Measurements from ENCODE around the gene KCNQ1.

Gene KCNQ1

GRCh38 chr11:2746401-2747247, 301.8 kb downstream of the KCNQ1 start:
- peaks cover 0 to 18% of the 10 kb centered on the region in 2 experiments for H3K27me3 ChIP-seq (ENCODE audit: control insufficient read depth in 1 of 2, insufficient read depth in 1 of 2, low read length in 2 of 2)
- no peak overlapping the region for H2BK120ac ChIP-seq (ENCODE audit: low read depth, low read length)
- no peak overlapping the region for H2BK15ac ChIP-seq (ENCODE audit: low read depth, poor library complexity, severe bottlenecking)
- H3K4me2 ChIP-seq (ENCODE audit: low read length, poor library complexity, severe bottlenecking), result no peak overlapping the region
- H3K9me3 ChIP-seq (ENCODE audit: control insufficient read depth, low read length), result no peaks in the 10 kb centered on the region
- no peaks in the 10 kb centered on the region for H3K79me1 ChIP-seq (replicated peaks; ENCODE audit: low read length, poor library complexity, severe bottlenecking)
- H3K36me3 ChIP-seq (ENCODE audit: control insufficient read depth in 1 of 2, insufficient read depth in 2 of 2, low read depth in 1 of 2, low read length in 2 of 2), result no peaks in the 10 kb centered on the region
- no peak overlapping the region for H2BK5ac ChIP-seq (ENCODE audit: low read depth, low read length, poor library complexity, severe bottlenecking)
- peaks cover 44% of the 10 kb centered on the region for H3K4me1 ChIP-seq (ENCODE audit: control insufficient read depth, insufficient read depth, low read depth, low read length)
- no peak overlapping the region for H4K8ac ChIP-seq (ENCODE audit: low read length)
- 87% methylated on average over 24 of the region's 24 CpGs for WGBS
- no peak overlapping the region for H4K91ac ChIP-seq (ENCODE audit: low read length)
- peak overlapping the region in 1 of 2 experiments; percentile 29 for H3K18ac ChIP-seq (ENCODE audit: low read depth in 1 of 2, low read length in 2 of 2)
- peak overlapping the region in 1 of 2 experiments; percentile 88 for H3K14ac ChIP-seq (ENCODE audit: low read length in 2 of 2)
- no peak overlapping the region for H3K4ac ChIP-seq (ENCODE audit: low read depth in 1 of 2, low read length in 2 of 2)
- H3K4me3 ChIP-seq (ENCODE audit: insufficient read depth in 1 of 2, low read depth in 1 of 2, low read length in 2 of 2), result peak overlapping the region in 1 of 2 experiments; percentile 15
- no peak overlapping the region for H3K23ac ChIP-seq (ENCODE audit: low read length in 2 of 2)
- DNase-seq, result no peak
- H2AFZ ChIP-seq (ENCODE audit: low read depth, low read length), result peak overlapping the region; percentile 7
- no peak overlapping the region for H3K9ac ChIP-seq (ENCODE audit: low read length)
- peak overlapping the region; percentile 70 for H2AK5ac ChIP-seq (ENCODE audit: low read length, severe bottlenecking)
- no peak overlapping the region for H3K27ac ChIP-seq (ENCODE audit: low read length, poor library complexity, severe bottlenecking)
- H2BK12ac ChIP-seq (ENCODE audit: low read length in 2 of 2), result peak overlapping the region in 1 of 2 experiments; percentile 38

GRCh38 chr11:2747248-2748027, 302.6 kb downstream of the KCNQ1 start:
- Histone ChIP-seq H3K27ac (ENCODE audit: low read length, poor library complexity, severe bottlenecking) (no peak overlapping the region), H2BK120ac (ENCODE audit: low read depth, low read length) (no peak overlapping the region), H3K9ac (ENCODE audit: low read length) (no peak overlapping the region), H3K23ac (ENCODE audit: low read length in 2 of 2) (no peak overlapping the region), H3K14ac (ENCODE audit: low read length in 2 of 2) (no peak overlapping the region), H2BK15ac (ENCODE audit: low read depth, poor library complexity, severe bottlenecking) (no peak overlapping the region), H3K4me1 (ENCODE audit: control insufficient read depth, insufficient read depth, low read depth, low read length) (peaks cover 43% of the 10 kb centered on the region), H3K4me3 (ENCODE audit: insufficient read depth in 1 of 2, low read depth in 1 of 2, low read length in 2 of 2) (no peak overlapping the region), H3K4ac (ENCODE audit: low read depth in 1 of 2, low read length in 2 of 2) (no peak overlapping the region), H4K8ac (ENCODE audit: low read length) (no peak overlapping the region), H2AFZ (ENCODE audit: low read depth, low read length) (no peak overlapping the region), H3K18ac (ENCODE audit: low read depth in 1 of 2, low read length in 2 of 2) (no peak overlapping the region), H2BK5ac (ENCODE audit: low read depth, low read length, poor library complexity, severe bottlenecking) (no peak overlapping the region), H3K4me2 (ENCODE audit: low read length, poor library complexity, severe bottlenecking) (no peak overlapping the region), H3K9me3 (ENCODE audit: control insufficient read depth, low read length) (no peaks in the 10 kb centered on the region), H3K36me3 (ENCODE audit: control insufficient read depth in 1 of 2, insufficient read depth in 2 of 2, low read depth in 1 of 2, low read length in 2 of 2) (no peaks in the 10 kb centered on the region), H3K27me3 (ENCODE audit: control insufficient read depth in 1 of 2, insufficient read depth in 1 of 2, low read length in 2 of 2) (peaks cover 0 to 27% of the 10 kb centered on the region in 2 experiments), H2AK5ac (ENCODE audit: low read length, severe bottlenecking) (peak overlapping the region; percentile 81), H3K79me1 (replicated peaks; ENCODE audit: low read length, poor library complexity, severe bottlenecking) (no peaks in the 10 kb centered on the region), H4K91ac (ENCODE audit: low read length) (no peak overlapping the region), H2BK12ac (ENCODE audit: low read length in 2 of 2) (no peak overlapping the region)
- no peak for DNase-seq
- 94% methylated on average over 15 of the region's 16 CpGs for WGBS

GRCh38 chr11:2748061-2748813, 303.4 kb downstream of the KCNQ1 start:
- Histone ChIP-seq H3K9me3 (ENCODE audit: control insufficient read depth, low read length) (no peaks in the 10 kb centered on the region), H3K14ac (ENCODE audit: low read length in 2 of 2) (no peak overlapping the region)

More at GRCh38 chr11:2748061-2748813, 303.4 kb downstream of the KCNQ1 start:
- no peak overlapping the region for H3K9ac ChIP-seq (ENCODE audit: low read length)
- no peaks in the 10 kb centered on the region for H3K36me3 ChIP-seq (ENCODE audit: control insufficient read depth in 1 of 2, insufficient read depth in 2 of 2, low read depth in 1 of 2, low read length in 2 of 2)
- no peak overlapping the region for H4K91ac ChIP-seq (ENCODE audit: low read length)
- peaks cover 43% of the 10 kb centered on the region for H3K4me1 ChIP-seq (ENCODE audit: control insufficient read depth, insufficient read depth, low read depth, low read length)
- peak overlapping the region; percentile 27 for H2AK5ac ChIP-seq (ENCODE audit: low read length, severe bottlenecking)
- H3K27me3 ChIP-seq (ENCODE audit: control insufficient read depth in 1 of 2, insufficient read depth in 1 of 2, low read length in 2 of 2), result peaks cover 0 to 35% of the 10 kb centered on the region in 2 experiments
- H3K23ac ChIP-seq (ENCODE audit: low read length in 2 of 2), result no peak overlapping the region
- no peak overlapping the region for H3K4me2 ChIP-seq (ENCODE audit: low read length, poor library complexity, severe bottlenecking)
- H2BK15ac ChIP-seq (ENCODE audit: low read depth, poor library complexity, severe bottlenecking), result no peak overlapping the region
- no peak overlapping the region for H3K4me3 ChIP-seq (ENCODE audit: insufficient read depth in 1 of 2, low read depth in 1 of 2, low read length in 2 of 2)
- peak overlapping the region; percentile 48 for H2BK5ac ChIP-seq (ENCODE audit: low read depth, low read length, poor library complexity, severe bottlenecking)
- H3K4ac ChIP-seq (ENCODE audit: low read depth in 1 of 2, low read length in 2 of 2), result no peak overlapping the region
- no peak overlapping the region for H2AFZ ChIP-seq (ENCODE audit: low read depth, low read length)
- H3K18ac ChIP-seq (ENCODE audit: low read depth in 1 of 2, low read length in 2 of 2), result no peak overlapping the region
- no peaks in the 10 kb centered on the region for H3K79me1 ChIP-seq (replicated peaks; ENCODE audit: low read length, poor library complexity, severe bottlenecking)
- WGBS, result 77% methylated on average over 9 of the region's 11 CpGs
- H2BK120ac ChIP-seq (ENCODE audit: low read depth, low read length), result no peak overlapping the region
- H4K8ac ChIP-seq (ENCODE audit: low read length), result no peak overlapping the region
- DNase-seq, result no peak
- H3K27ac ChIP-seq (ENCODE audit: low read length, poor library complexity, severe bottlenecking), result no peak overlapping the region
- no peak overlapping the region for H2BK12ac ChIP-seq (ENCODE audit: low read length in 2 of 2)

Data from mesenchymal stem cell (in vitro differentiated cells and primary cell).